HG02885 (cell line): Measurements from ENCODE around the gene CASP8AP2.
"Not testable (repeated sequence)": the region's sequence is repeated elsewhere in the genome, so short reads cannot be mapped to it uniquely, and the experiment has no call there.

Experiments
- ATAC-seq: cut with Tn5 transposase; IDR thresholded peaks from one replicate; pipeline ENCODE4 v1.9.1; 2021; ENCODE audit warnings: mild to moderate bottlenecking; ENCODE audit not compliant: unreplicated experiment, poor library complexity

The CASP8AP2 gene

DNA sequence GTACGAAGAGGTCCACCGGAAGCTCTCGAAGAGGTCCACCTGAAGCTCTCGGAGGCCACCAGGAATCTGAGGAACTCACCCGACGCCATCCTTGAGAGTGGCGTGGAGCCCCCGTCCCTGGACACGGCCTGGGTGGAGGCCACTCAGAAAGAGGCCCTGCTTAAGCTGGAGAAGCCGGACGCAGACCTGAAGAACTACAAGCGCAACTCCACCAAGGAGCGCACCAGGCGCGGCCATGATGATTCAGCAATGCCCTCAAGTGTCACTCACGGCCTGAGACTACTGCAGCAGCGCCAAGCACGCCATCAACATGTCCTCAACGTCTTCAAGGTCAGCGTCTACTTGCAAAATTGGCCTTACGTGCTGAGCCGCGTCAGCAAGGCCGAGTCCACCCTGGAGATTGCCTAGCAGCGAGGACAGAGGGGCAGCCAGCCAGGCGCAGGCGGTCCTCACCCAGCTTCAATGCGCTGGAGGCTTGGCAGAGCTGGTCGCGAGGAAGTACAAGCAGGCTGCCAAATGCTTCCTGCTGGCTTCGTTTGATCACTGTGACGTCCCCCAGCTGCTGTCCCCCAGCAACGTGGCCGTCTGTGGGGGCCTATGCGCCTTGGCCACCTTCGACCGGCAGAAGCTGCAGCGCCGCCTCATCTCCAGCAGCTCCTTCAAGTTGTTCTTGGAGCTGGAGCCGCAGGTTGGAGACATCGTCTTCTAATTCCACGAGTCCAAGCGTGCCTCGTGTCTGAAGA, 56.9 kb downstream of the CASP8AP2 start:
- ATAC-seq = no peak

DNA sequence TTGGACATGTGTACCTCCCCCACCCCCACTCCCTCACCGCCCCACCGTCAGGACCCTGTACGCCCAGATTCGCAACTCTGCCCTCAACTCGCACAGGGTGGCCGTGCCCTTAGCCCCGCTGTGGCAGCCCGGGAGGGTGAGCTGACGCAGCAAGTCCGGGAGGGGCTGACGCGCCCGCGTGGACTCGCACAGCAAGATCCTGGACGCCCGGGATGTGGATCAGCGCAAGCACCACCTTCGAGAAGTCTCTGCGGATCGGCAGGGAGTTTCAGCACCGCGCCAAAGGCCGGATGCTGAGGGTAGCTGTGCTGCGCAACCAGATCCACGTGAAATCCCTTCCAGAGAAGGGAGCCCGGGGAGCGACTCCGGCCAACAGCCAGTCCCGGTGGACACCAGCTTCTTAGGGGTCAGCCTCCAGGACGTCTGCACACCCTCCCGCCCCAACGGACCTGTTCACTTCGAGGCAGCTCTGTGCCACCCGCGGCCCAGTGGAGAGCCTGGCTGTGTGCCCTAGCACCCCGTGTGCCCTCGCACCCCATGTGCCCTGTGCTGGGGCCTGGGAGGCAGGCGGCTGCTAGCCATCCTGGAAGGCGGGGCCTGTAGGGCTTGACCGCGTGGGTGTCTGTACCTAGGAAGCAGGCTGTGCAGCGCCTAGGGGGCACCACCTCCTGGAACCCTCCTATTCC, 57.9 kb downstream of the CASP8AP2 start:
- no peak for ATAC-seq

DNA sequence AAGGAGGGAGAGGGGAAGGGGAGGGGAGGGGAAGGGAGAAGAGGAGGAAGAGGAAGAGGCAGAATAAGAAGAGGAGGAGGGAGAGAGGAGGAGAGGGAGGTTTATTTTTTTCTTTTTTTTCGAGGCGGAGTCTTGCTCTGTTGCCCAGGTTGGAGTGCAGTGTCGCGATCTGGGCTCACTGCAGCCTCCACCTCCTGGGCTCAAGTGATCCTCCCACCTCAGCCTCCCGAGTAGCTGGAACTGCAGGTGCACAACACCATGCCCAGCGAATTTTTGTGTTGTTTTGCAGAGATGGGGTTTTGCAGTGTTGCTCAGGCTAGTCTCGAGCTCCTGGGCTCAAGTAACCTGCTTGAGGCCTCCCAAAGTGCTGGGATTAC, 58.4 kb downstream of the CASP8AP2 start:
- no peak for ATAC-seq

DNA sequence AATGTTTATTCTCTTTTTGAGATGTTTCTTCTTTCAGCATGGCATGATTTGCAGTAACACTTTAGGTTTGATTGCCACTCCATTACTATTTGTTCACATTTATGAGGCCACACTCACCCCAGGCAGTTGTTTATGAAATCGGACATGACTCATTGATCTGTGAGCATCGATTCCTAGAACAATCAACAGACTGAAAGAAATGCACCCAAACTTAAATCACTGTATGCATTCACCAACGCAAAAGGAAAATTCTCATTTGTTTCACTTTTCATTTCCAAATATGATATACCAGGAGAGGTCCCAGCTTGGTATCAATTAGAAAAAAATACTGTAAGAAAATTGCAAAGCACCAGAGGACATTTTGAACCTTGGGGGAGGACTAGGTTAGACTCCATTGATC, 59.2 kb downstream of the CASP8AP2 start:
- no peak for ATAC-seq

DNA sequence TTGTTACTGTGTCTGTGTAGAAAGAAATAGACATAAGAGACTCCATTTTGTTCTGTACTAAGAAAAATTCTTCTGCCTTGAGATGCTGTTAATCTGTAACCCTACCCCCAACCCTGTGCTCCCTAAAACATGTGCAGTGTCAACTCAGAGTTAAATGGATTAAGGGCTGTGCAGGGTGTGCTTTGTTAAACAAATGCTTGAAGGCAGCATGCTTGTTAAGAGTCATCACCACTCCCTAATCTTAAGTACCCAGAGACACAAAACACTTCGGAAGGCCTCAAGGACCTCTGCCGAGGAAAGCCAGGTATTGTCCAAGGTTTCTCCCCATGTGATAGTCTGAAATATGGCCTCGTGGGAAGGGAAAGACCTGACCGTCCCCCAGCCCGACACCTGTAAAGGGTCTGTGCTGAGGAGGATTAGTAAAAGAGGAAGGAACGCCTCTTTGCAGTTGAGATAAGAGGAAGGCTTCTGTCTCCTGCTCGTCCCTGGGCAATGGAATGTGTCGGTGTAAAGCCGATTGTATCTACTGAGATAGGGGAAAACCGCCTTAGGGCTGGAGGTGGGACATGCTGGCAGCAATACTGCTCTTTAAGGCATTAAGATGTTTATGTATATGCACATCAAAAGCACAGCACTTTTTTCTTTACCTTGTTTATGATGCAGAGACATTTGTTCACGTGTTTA, 61.3 kb downstream of the CASP8AP2 start:
- ATAC-seq = not testable (repeated sequence)

DNA sequence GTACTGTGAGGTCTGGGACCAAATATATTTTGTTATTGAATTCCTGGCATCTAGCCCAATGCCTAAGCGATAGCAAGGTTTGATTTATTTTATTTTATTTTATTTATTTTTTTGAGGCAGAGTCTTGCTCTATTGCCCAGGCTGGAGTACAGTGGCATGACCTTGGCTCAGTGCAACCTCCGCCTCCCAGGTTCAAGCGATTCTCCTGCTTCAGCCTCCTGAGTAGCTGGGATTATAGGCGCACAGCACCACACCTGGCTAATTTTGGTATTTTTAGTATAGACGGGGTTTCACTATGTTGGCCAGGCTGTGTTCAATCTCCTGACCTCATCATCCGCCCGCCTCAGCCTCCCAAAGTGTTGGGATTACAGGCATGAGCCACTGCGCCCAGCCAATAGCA, 62.9 kb downstream of the CASP8AP2 start:
- ATAC-seq = not testable (repeated sequence)

DNA sequence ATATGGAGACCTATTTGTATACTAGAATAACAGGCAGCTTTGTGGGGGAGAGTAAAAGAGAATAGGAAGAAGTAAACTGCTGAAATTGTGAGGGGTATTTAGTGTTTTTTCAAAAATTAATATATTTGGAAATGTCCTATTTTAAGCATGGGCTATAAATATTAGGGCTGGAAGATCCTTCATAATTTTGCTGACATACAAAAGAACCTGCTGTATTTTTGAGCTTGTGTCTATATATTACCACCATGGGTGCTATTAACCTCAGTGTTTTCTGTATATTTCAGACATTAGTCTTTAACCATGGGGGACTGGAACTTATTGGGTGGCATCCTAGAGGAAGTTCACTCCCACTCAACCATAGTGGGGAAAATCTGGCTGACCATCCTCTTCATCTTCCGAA, 64.5 kb downstream of the CASP8AP2 start, which contains the start of gene GJA10:
Gene GJA10 (plus strand): TSS at position 301 of the 400 bp plus-strand sequence. CDS start 0 bp downstream, at position 301.
- ATAC-seq = no peak

DNA sequence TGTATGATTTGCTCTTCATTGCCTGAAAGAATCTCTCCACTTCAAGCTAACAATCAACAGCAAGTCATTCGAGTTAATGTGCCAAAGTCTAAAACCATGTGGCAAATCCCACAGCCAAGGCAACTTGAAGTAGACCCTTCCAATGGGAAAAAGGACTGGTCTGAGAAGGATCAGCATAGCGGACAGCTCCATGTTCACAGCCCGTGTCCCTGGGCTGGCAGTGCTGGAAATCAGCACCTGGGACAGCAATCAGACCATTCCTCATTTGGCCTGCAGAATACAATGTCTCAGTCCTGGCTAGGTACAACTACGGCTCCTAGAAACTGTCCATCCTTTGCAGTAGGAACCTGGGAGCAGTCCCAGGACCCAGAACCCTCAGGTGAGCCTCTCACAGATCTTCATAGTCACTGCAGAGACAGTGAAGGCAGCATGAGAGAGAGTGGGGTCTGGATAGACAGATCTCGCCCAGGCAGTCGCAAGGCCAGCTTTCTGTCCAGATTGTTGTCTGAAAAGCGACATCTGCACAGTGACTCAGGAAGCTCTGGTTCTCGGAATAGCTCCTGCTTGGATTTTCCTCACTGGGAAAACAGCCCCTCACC, 65.7 kb downstream of the CASP8AP2 start:
- ATAC-seq = no peak

DNA sequence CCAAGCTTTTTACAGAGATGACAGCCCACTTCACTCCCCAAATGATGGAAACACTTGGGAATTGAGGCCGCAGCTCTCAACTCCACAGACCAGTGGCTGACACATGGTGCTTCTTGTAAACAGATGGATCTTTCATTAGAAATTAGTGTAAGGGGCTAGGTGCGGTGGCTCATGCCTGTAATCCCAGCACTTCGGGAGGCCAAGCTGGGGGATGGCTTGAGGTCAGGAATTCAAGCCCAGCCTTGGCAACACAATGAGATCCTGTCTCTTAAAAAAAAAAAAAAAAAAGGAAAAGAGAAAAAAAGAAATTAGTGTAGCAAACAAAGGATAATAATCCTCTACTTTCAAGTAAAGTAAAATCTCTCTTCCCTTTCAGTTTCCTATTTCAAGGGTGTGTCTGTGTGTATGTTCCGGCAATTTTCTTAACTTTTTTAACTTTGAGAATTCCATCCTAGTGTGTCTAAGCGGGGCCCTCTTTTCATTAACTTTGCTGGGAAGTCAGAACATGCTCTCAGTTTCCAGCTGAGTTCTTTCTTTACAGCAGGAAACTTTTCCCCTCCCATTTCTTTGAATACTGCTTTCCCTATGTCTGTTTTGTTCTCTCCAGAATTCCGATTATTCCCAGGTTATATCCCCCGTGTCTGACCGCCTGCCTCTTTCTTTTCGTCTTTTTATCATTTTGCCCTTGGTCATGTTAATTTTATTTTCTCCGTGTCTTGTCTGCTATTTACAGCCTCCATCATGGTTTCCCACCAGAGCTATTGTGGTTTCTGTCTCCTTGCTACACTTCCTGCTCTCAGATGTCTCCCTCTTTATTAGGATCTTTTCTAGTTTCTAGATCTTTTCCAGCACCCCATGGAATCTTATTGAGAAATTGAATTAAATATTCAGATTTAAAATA, 80.6 kb downstream of the CASP8AP2 start:
- ATAC-seq = not testable (repeated sequence)

DNA sequence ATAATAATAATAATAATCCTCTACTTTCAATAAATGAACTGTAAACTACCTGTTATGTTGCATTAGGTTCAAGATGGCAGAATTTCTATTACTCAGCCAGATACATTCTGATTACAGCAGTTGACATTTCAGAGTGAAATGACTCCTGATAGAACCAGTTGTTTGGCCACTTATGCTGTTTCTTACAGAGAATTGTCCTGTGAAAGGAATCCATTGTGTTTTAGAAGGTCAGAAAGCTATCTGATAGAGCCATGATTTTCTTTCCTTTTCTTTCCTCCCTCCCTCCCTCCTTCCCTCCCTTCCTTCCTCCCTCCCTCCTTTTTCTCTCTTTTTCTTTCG, 81.2 kb downstream of the CASP8AP2 start:
- ATAC-seq = no peak

DNA sequence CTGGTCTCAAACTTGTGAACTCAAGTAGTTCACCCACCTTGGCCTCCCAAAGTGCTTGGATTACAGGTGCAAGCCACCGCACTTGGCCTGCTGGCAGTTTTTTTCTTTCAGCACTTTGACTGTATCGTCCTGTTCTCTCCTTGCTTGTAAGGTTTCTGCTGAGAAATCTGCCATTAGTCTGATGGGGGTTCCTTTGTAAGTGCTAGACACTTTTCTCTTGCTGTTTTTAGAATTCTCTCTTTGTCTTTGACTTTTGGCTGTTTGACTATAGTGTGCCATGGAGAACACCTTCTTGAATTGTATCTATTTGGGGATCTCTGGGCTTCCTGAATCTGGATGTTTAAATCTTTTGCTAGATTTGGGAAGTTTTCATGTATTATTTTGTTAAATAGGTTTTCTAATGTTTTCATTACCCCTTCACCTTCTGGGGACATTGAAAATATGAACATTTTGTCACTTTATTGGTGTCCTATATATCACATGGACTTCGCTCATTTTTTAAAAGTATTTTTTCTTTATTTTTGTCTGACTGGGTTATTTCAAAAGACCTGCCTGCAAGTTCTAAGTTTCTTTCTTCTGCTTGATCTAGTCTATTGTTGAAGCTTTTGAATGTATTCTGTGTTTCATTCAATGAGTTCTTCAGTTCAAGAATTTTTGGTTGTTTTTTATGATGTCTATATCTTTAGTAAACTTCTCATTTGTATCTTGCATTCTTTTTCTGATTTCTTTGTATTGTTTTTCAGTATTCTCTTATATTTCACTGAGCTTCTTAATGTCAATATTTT, 86.6 kb downstream of the CASP8AP2 start:
- ATAC-seq = no peak

DNA sequence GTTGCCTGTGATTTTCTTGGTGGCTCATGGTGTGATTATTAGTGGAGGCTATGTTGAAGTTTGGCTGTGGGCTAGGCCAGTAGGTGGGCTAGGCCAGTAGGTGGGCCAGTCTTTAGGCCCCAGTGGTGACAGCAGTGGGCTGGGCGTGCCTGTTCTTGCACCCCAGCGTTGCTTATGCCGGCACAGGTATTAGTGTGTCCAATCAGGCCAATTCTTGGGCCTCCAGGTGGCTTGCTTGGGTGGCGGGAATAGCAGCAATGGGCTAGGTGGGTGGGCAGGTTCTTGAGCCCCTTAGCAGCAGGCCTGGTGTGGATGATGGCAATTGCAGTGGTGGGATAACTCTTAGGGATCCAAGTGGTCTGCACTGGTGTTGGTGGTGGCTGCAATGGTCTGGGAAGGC, 87.5 kb downstream of the CASP8AP2 start:
- ATAC-seq = no peak

DNA sequence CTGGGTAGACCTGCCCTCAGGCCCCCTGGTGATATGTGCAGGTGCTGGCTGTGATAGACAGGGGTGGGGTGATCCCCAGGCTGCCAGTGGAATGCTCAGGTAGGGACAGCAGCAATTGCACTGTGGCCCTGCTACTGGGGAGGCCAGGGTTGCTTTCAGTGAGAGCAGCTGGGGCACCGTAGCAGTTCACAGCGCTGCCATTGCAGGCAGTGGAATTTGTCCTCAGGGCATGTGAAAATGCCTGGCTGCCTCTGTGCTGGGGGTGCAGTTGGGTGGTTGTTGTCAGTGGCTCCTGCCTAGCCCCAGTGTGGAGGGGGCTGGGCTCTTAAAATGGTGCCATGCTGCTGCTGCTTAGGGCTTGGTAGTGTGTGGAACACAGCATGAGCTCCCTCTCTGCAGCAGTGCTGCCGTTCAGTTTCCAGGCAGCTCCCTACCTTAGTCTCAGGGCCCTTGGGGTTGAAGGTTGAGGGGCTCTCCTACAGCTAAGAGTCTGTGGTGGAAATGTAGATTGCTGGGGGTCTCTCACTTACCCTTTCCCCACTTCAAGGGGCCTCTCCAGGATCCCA, 88.2 kb downstream of the CASP8AP2 start:
- no peak for ATAC-seq
